ENCODE measurements around the gene MBNL1.

Gene MBNL1

GRCh38 chr3:152256851-152257562 lies 11.7 kb upstream of the MBNL1 start:
- 100% methylated on average over 2 of the region's 5 CpGs; no CpG with 5 or more reads in 1 of the 2 donors for WGBS, 2 donors (ENCODE audit: extremely low coverage in 2 of 2, insufficient read length in 2 of 2, insufficient replicate concordance in 1 of 2)
- H3K9me3 ChIP-seq (replicated peaks in 1 of 2; ENCODE audit: control insufficient read depth in 2 of 2, insufficient read depth in 1 of 2, low read depth in 1 of 2, low read length in 2 of 2), result no peaks in the 10 kb centered on the region
- no peak overlapping the region for H2AFZ ChIP-seq (ENCODE audit: low read length)
- no peak overlapping the region for H3K4ac ChIP-seq (ENCODE audit: low read length)
- H3K27ac ChIP-seq (replicated peaks; ENCODE audit: low read length), result no peak overlapping the region
- no peaks in the 10 kb centered on the region for H3K27me3 ChIP-seq (ENCODE audit: control insufficient read depth in 3 of 3, insufficient read depth in 3 of 3, low read depth in 1 of 3, low read length in 3 of 3)
- no peak overlapping the region for H4K8ac ChIP-seq (ENCODE audit: low read depth, low read length)
- no peak overlapping the region for H2BK120ac ChIP-seq (ENCODE audit: low read depth, low read length)
- H4K91ac ChIP-seq (ENCODE audit: low read depth, low read length, poor library complexity), result no peak overlapping the region
- no peak overlapping the region for H3K23ac ChIP-seq (ENCODE audit: low read depth, low read length, poor library complexity)
- H3K79me1 ChIP-seq (ENCODE audit: low read depth, low read length), result no peaks in the 10 kb centered on the region
- H3K14ac ChIP-seq (ENCODE audit: low read length), result no peak overlapping the region
- no peak overlapping the region for H3K9ac ChIP-seq (ENCODE audit: low read depth, low read length, poor library complexity)
- no peak overlapping the region for H3K4me3 ChIP-seq (ENCODE audit: low read length in 2 of 2)
- no peak overlapping the region for H2AK5ac ChIP-seq (ENCODE audit: low read depth, low read length)
- H3K4me1 ChIP-seq (ENCODE audit: control insufficient read depth in 2 of 2, insufficient read depth in 1 of 2, low read depth in 1 of 2, low read length in 2 of 2), result peaks cover 0 to 13% of the 10 kb centered on the region in 2 donors
- no peak overlapping the region for H3K18ac ChIP-seq (ENCODE audit: low read length)
- no peak overlapping the region for H2BK12ac ChIP-seq (ENCODE audit: low read length)
- no peak overlapping the region for H2BK15ac ChIP-seq (ENCODE audit: low read length)
- no peaks in the 10 kb centered on the region for H3K36me3 ChIP-seq (replicated peaks in 1 of 2; ENCODE audit: control insufficient read depth in 2 of 2, insufficient read depth in 2 of 2, low read length in 2 of 2)
- DNase-seq (ENCODE audit: low spot score), result no peak
- H2BK5ac ChIP-seq (ENCODE audit: low read length), result no peak overlapping the region
- no peak overlapping the region for H3K4me2 ChIP-seq (ENCODE audit: insufficient read depth, low read length, poor library complexity, severe bottlenecking)

GRCh38 chr3:152257563-152258035 lies 11.1 kb upstream of the MBNL1 start:
- H3K14ac ChIP-seq (ENCODE audit: low read length), result no peak overlapping the region
- H3K18ac ChIP-seq (ENCODE audit: low read length), result no peak overlapping the region
- H3K36me3 ChIP-seq (replicated peaks in 1 of 2; ENCODE audit: control insufficient read depth in 2 of 2, insufficient read depth in 2 of 2, low read length in 2 of 2), result no peaks in the 10 kb centered on the region
- H3K9ac ChIP-seq (ENCODE audit: low read depth, low read length, poor library complexity), result no peak overlapping the region
- H3K79me1 ChIP-seq (ENCODE audit: low read depth, low read length), result no peaks in the 10 kb centered on the region
- no peak overlapping the region for H3K4me3 ChIP-seq (ENCODE audit: low read length in 2 of 2)
- no peak overlapping the region for H2BK120ac ChIP-seq (ENCODE audit: low read depth, low read length)
- H3K27me3 ChIP-seq (ENCODE audit: control insufficient read depth in 3 of 3, insufficient read depth in 3 of 3, low read depth in 1 of 3, low read length in 3 of 3), result no peaks in the 10 kb centered on the region
- no peak for DNase-seq (ENCODE audit: low spot score)
- H3K4ac ChIP-seq (ENCODE audit: low read length), result no peak overlapping the region
- no peak overlapping the region for H2AK5ac ChIP-seq (ENCODE audit: low read depth, low read length)
- H3K4me1 ChIP-seq (ENCODE audit: control insufficient read depth in 2 of 2, insufficient read depth in 1 of 2, low read depth in 1 of 2, low read length in 2 of 2), result peaks cover 0 to 13% of the 10 kb centered on the region in 2 donors
- H4K91ac ChIP-seq (ENCODE audit: low read depth, low read length, poor library complexity), result no peak overlapping the region
- no peak overlapping the region for H3K4me2 ChIP-seq (ENCODE audit: insufficient read depth, low read length, poor library complexity, severe bottlenecking)
- H3K9me3 ChIP-seq (replicated peaks in 1 of 2; ENCODE audit: control insufficient read depth in 2 of 2, insufficient read depth in 1 of 2, low read depth in 1 of 2, low read length in 2 of 2), result no peaks in the 10 kb centered on the region
- no CpG with 5 or more reads among the region's 5 CpGs for WGBS, 2 donors (ENCODE audit: extremely low coverage in 2 of 2, insufficient read length in 2 of 2, insufficient replicate concordance in 1 of 2)
- no peak overlapping the region for H2BK12ac ChIP-seq (ENCODE audit: low read length)
- H2BK5ac ChIP-seq (ENCODE audit: low read length), result no peak overlapping the region
- H3K23ac ChIP-seq (ENCODE audit: low read depth, low read length, poor library complexity), result no peak overlapping the region
- H2BK15ac ChIP-seq (ENCODE audit: low read length), result no peak overlapping the region
- H3K27ac ChIP-seq (replicated peaks; ENCODE audit: low read length), result no peak overlapping the region
- H2AFZ ChIP-seq (ENCODE audit: low read length), result no peak overlapping the region
- no peak overlapping the region for H4K8ac ChIP-seq (ENCODE audit: low read depth, low read length)

GRCh38 chr3:152258448-152259393 lies 10.0 kb upstream of the MBNL1 start:
- H3K36me3 ChIP-seq (replicated peaks in 1 of 2; ENCODE audit: control insufficient read depth in 2 of 2, insufficient read depth in 2 of 2, low read length in 2 of 2), result no peaks in the 10 kb centered on the region
- no CpG with 5 or more reads among the region's 7 CpGs for WGBS, 2 donors (ENCODE audit: extremely low coverage in 2 of 2, insufficient read length in 2 of 2, insufficient replicate concordance in 1 of 2)
- no peak overlapping the region for H2BK15ac ChIP-seq (ENCODE audit: low read length)
- no peak overlapping the region for H4K91ac ChIP-seq (ENCODE audit: low read depth, low read length, poor library complexity)
- H2AFZ ChIP-seq (ENCODE audit: low read length), result no peak overlapping the region
- H3K9me3 ChIP-seq (replicated peaks in 1 of 2; ENCODE audit: control insufficient read depth in 2 of 2, insufficient read depth in 1 of 2, low read depth in 1 of 2, low read length in 2 of 2), result no peaks in the 10 kb centered on the region
- no peak for DNase-seq (ENCODE audit: low spot score)
- H2BK5ac ChIP-seq (ENCODE audit: low read length), result no peak overlapping the region
- H4K8ac ChIP-seq (ENCODE audit: low read depth, low read length), result no peak overlapping the region
- H3K4me2 ChIP-seq (ENCODE audit: insufficient read depth, low read length, poor library complexity, severe bottlenecking), result no peak overlapping the region
- no peak overlapping the region for H3K27ac ChIP-seq (replicated peaks; ENCODE audit: low read length)
- H3K14ac ChIP-seq (ENCODE audit: low read length), result no peak overlapping the region
- no peaks in the 10 kb centered on the region for H3K27me3 ChIP-seq (ENCODE audit: control insufficient read depth in 3 of 3, insufficient read depth in 3 of 3, low read depth in 1 of 3, low read length in 3 of 3)
- peaks cover 2% of the 10 kb centered on the region for H3K79me1 ChIP-seq (ENCODE audit: low read depth, low read length)
- no peak overlapping the region for H3K9ac ChIP-seq (ENCODE audit: low read depth, low read length, poor library complexity)
- no peak overlapping the region for H2BK120ac ChIP-seq (ENCODE audit: low read depth, low read length)
- no peak overlapping the region for H3K4me3 ChIP-seq (ENCODE audit: low read length in 2 of 2)
- no peak overlapping the region for H2AK5ac ChIP-seq (ENCODE audit: low read depth, low read length)
- H3K23ac ChIP-seq (ENCODE audit: low read depth, low read length, poor library complexity), result no peak overlapping the region
- H3K18ac ChIP-seq (ENCODE audit: low read length), result no peak overlapping the region
- no peak overlapping the region for H2BK12ac ChIP-seq (ENCODE audit: low read length)
- peaks cover 0 to 13% of the 10 kb centered on the region in 2 donors for H3K4me1 ChIP-seq (ENCODE audit: control insufficient read depth in 2 of 2, insufficient read depth in 1 of 2, low read depth in 1 of 2, low read length in 2 of 2)
- no peak overlapping the region for H3K4ac ChIP-seq (ENCODE audit: low read length)

- H2BK12ac ChIP-seq (ENCODE audit: low read length), result no peak overlapping the region
- no CpG with 5 or more reads among the region's 2 CpGs for WGBS, 2 donors (ENCODE audit: extremely low coverage in 2 of 2, insufficient read length in 2 of 2, insufficient replicate concordance in 1 of 2)
- no peak overlapping the region for H2BK15ac ChIP-seq (ENCODE audit: low read length)
- no peak overlapping the region for H3K4me3 ChIP-seq (ENCODE audit: low read length in 2 of 2)
- H3K9ac ChIP-seq (ENCODE audit: low read depth, low read length, poor library complexity), result no peak overlapping the region
- no peak overlapping the region for H3K18ac ChIP-seq (ENCODE audit: low read length)
- H3K4ac ChIP-seq (ENCODE audit: low read length), result no peak overlapping the region
- no peaks in the 10 kb centered on the region for H3K27me3 ChIP-seq (ENCODE audit: control insufficient read depth in 3 of 3, insufficient read depth in 3 of 3, low read depth in 1 of 3, low read length in 3 of 3)
- H3K36me3 ChIP-seq (replicated peaks in 1 of 2; ENCODE audit: control insufficient read depth in 2 of 2, insufficient read depth in 2 of 2, low read length in 2 of 2), result no peaks in the 10 kb centered on the region
- H2BK120ac ChIP-seq (ENCODE audit: low read depth, low read length), result no peak overlapping the region
- no peak overlapping the region for H4K8ac ChIP-seq (ENCODE audit: low read depth, low read length)
- H2BK5ac ChIP-seq (ENCODE audit: low read length), result no peak overlapping the region
- H3K14ac ChIP-seq (ENCODE audit: low read length), result no peak overlapping the region
- DNase-seq (ENCODE audit: low spot score), result no peak
- peaks cover 0 to 13% of the 10 kb centered on the region in 2 donors for H3K4me1 ChIP-seq (ENCODE audit: control insufficient read depth in 2 of 2, insufficient read depth in 1 of 2, low read depth in 1 of 2, low read length in 2 of 2)
- H3K4me2 ChIP-seq (ENCODE audit: insufficient read depth, low read length, poor library complexity, severe bottlenecking), result no peak overlapping the region
- no peak overlapping the region for H2AK5ac ChIP-seq (ENCODE audit: low read depth, low read length)
- no peak overlapping the region for H2AFZ ChIP-seq (ENCODE audit: low read length)
- H3K23ac ChIP-seq (ENCODE audit: low read depth, low read length, poor library complexity), result no peak overlapping the region
- no peaks in the 10 kb centered on the region for H3K9me3 ChIP-seq (replicated peaks in 1 of 2; ENCODE audit: control insufficient read depth in 2 of 2, insufficient read depth in 1 of 2, low read depth in 1 of 2, low read length in 2 of 2)
- peaks cover 2% of the 10 kb centered on the region for H3K79me1 ChIP-seq (ENCODE audit: low read depth, low read length)
- no peak overlapping the region for H3K27ac ChIP-seq (replicated peaks; ENCODE audit: low read length)
- no peak overlapping the region for H4K91ac ChIP-seq (ENCODE audit: low read depth, low read length, poor library complexity)
These were observed 9.3 kb upstream of the MBNL1 start for GRCh38 chr3:152259468-152259867.

All from neuronal stem cell (in vitro differentiated cells).